SU-DHL-6 (cell line): ENCODE measurements around the gene KRTAP5-11.
"Not testable (repeated sequence)": the region's sequence is repeated elsewhere in the genome, so short reads cannot be mapped to it uniquely, and the experiment has no call there.

Experiments
- EZH2phosphoT487 ChIP-seq: fragments of 200-600 bp; sonication (generic), shearing (Covaris generic); conservative IDR thresholded peaks from 2 replicates; pipeline ENCODE4 v1.6.1; 2018; ENCODE audit warnings: mild to moderate bottlenecking, antibody characterized with exemption, low read length, moderate library complexity, mixed read lengths
- TF ChIP-seq, protein P1 (sequence below): fragments of 200-600 bp; sonication (generic); IDR thresholded peaks from one replicate; pipeline ENCODE4 v1.5.1; 2017; ENCODE audit warnings: antibody characterized with exemption, mild to moderate bottlenecking, low read length, moderate library complexity; ENCODE audit not compliant: insufficient read depth, poor library complexity, severe bottlenecking

DNA sequence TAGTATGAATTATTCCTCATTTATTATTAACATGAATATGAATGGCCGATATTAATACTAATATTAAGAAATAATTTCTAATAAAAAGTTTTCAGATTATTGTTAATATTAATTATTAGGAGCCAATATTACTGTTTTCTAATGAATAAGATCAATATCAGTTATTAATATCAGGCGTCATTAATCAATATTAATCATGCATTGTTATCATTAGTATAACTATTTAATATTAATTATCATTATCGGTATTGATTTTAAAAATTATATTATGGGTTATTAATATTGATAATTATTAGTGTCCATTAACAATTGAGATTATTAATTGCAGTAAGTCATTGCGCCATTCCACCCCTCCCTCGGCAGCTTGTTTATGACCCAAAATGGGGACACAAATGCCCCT lies 3.0 kb upstream of the KRTAP5-11 start:
- TF ChIP-seq, protein P1, sequence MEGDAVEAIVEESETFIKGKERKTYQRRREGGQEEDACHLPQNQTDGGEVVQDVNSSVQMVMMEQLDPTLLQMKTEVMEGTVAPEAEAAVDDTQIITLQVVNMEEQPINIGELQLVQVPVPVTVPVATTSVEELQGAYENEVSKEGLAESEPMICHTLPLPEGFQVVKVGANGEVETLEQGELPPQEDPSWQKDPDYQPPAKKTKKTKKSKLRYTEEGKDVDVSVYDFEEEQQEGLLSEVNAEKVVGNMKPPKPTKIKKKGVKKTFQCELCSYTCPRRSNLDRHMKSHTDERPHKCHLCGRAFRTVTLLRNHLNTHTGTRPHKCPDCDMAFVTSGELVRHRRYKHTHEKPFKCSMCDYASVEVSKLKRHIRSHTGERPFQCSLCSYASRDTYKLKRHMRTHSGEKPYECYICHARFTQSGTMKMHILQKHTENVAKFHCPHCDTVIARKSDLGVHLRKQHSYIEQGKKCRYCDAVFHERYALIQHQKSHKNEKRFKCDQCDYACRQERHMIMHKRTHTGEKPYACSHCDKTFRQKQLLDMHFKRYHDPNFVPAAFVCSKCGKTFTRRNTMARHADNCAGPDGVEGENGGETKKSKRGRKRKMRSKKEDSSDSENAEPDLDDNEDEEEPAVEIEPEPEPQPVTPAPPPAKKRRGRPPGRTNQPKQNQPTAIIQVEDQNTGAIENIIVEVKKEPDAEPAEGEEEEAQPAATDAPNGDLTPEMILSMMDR, result not testable (repeated sequence)
- not testable (repeated sequence) for TF ChIP-seq EZH2phosphoT487
